IMR-90 (cell line): Measurements from ENCODE around the gene TAAR9. TPM values are rescaled to one million over a fixed set of nuclear protein-coding genes. Genes with fewer than 3 reads are reported as not detected.
A peak's percentile ranks its signal among the peaks of the same experiment; 100 is the strongest.

Experiments used
- ATAC-seq: fragments of 200-7000 bp; cut with Tn5 transposase; 2 replicates; pipeline ENCODE4 v1.9.1; 2020; ENCODE audit warnings: low read depth, mild to moderate bottlenecking, moderate library complexity
- BruUV-seq: library from RNA; stranded (reverse); fragments of 400-500 nt; replicated peaks from 2 replicates; lab custom pipeline; 2021; lab: Mats Ljungman, UMichigan
- CTCF ChIA-PET: fragments of 300-600 bp; formaldehyde crosslinking; extraction: SDS; loops from one replicate; lab custom pipeline; 2021; ENCODE audit warnings: antibody characterized with exemption; lab: Yijun Ruan, JAX
- POLR2A ChIA-PET: fragments of 300-600 bp; sonication (Branson Sonifier 250); formaldehyde crosslinking; loops from one replicate; lab custom pipeline; 2022; ENCODE audit warnings: antibody characterized with exemption; ENCODE audit not compliant: unreplicated experiment; lab: Charles Lee
- DNase-seq: peaks from one replicate; pipeline ENCODE4 v3.0.0; 2013
- H2AFZ ChIP-seq: replicated peaks from 2 replicates; pipeline ENCODE3; 2013; ENCODE audit warnings: low read length, mild to moderate bottlenecking; ENCODE audit not compliant: poor library complexity
- H2AK5ac ChIP-seq: 2 replicates; pipeline ENCODE4 v1.6.1; 2013; ENCODE audit warnings: low read depth, low read length, inconsistent platforms
- H2AK9ac ChIP-seq: replicated peaks from 2 replicates; pipeline ENCODE3; 2013; ENCODE audit warnings: mild to moderate bottlenecking, low read depth, low read length, moderate library complexity; ENCODE audit not compliant: poor library complexity
- H2BK120ac ChIP-seq: 2 replicates; pipeline ENCODE4 v1.6.1; 2013; ENCODE audit warnings: low read depth, low read length, inconsistent platforms
- H2BK15ac ChIP-seq: 3 replicates; pipeline ENCODE4 v1.6.1; 2013; ENCODE audit warnings: low read depth, low read length, inconsistent platforms
- H2BK20ac ChIP-seq: 2 replicates; pipeline ENCODE4 v1.6.1; 2013; ENCODE audit warnings: low read depth, mild to moderate bottlenecking, inconsistent platforms, low read length, moderate library complexity
- H2BK5ac ChIP-seq: 2 replicates; pipeline ENCODE4 v1.6.1; 2013; ENCODE audit warnings: mild to moderate bottlenecking, low read depth, low read length, inconsistent platforms; ENCODE audit not compliant: poor library complexity, severe bottlenecking
- H3K14ac ChIP-seq: replicated peaks from 2 replicates; pipeline ENCODE4 v1.6.1; 2013; ENCODE audit warnings: low read depth, low read length, inconsistent platforms
- H3K18ac ChIP-seq: 2 replicates; pipeline ENCODE4 v1.6.1; 2013; ENCODE audit warnings: low read depth, low read length, control low read depth
- H3K23ac ChIP-seq: 2 replicates; pipeline ENCODE4 v1.6.1; 2013; ENCODE audit warnings: low read depth, low read length, inconsistent platforms
- H3K27ac ChIP-seq: 2 replicates; pipeline ENCODE4 v1.5.1; 2013; ENCODE audit warnings: mild to moderate bottlenecking, control low read depth, low read length; ENCODE audit not compliant: insufficient read depth
- H3K27me3 ChIP-seq: 2 replicates; pipeline ENCODE4 v1.6.1; 2013; ENCODE audit warnings: low read length; ENCODE audit not compliant: control insufficient read depth, insufficient read depth
- H3K36me3 ChIP-seq: 2 replicates; pipeline ENCODE4 v1.6.1; 2013; ENCODE audit warnings: low read length, mixed read lengths; ENCODE audit not compliant: control insufficient read depth, insufficient read depth
- H3K4ac ChIP-seq: 2 replicates; pipeline ENCODE4 v1.6.1; 2013; ENCODE audit warnings: low read depth, low read length, inconsistent platforms
- H3K4me1 ChIP-seq: 2 replicates; pipeline ENCODE4 v1.6.1; 2013; ENCODE audit warnings: low read length, mixed read lengths; ENCODE audit not compliant: control insufficient read depth, insufficient read depth
- H3K4me2 ChIP-seq: 2 replicates; pipeline ENCODE4 v1.6.1; 2013; ENCODE audit warnings: low read depth, mild to moderate bottlenecking, control low read depth, low read length, moderate library complexity
- H3K4me3 ChIP-seq: 2 replicates; pipeline ENCODE4 v1.5.1; 2013; ENCODE audit warnings: low read depth, mild to moderate bottlenecking, control low read depth, low read length, moderate library complexity; ENCODE audit not compliant: insufficient read depth
- H3K56ac ChIP-seq: 2 replicates; pipeline ENCODE4 v1.6.1; 2013; ENCODE audit warnings: low read length, inconsistent platforms; ENCODE audit not compliant: insufficient read depth; ENCODE audit errors: extremely low read depth
- H3K79me1 ChIP-seq, 2 experiments: 2 replicates each; pipeline ENCODE4 v1.6.1; 2013; ENCODE audit warnings: low read length in 2 of 2, inconsistent platforms in 1 of 2, low read depth in 1 of 2
- H3K9ac ChIP-seq: 2 replicates; pipeline ENCODE4 v1.6.1; 2013; ENCODE audit warnings: low read depth, low read length, control low read depth
- H3K9me1 ChIP-seq: 2 replicates; pipeline ENCODE4 v1.6.1; 2013; ENCODE audit warnings: low read length, inconsistent platforms; ENCODE audit not compliant: insufficient read depth
- H3K9me3 ChIP-seq: 2 replicates; pipeline ENCODE4 v1.6.1; 2013; ENCODE audit warnings: low read length; ENCODE audit not compliant: control insufficient read depth, insufficient read depth
- H4K20me1 ChIP-seq: 2 replicates; pipeline ENCODE4 v1.6.1; 2013; ENCODE audit warnings: low read length, inconsistent platforms; ENCODE audit not compliant: insufficient read depth
- H4K5ac ChIP-seq: 2 replicates; pipeline ENCODE4 v1.6.1; 2013; ENCODE audit warnings: mild to moderate bottlenecking, low read depth, low read length, control low read depth
- H4K8ac ChIP-seq, 2 experiments: 2 replicates each; pipeline ENCODE4 v1.6.1; 2013; ENCODE audit warnings: low read depth in 2 of 2, low read length in 2 of 2, control low read depth in 1 of 2, inconsistent platforms in 1 of 2
- H4K91ac ChIP-seq: 2 replicates; pipeline ENCODE4 v1.6.1; 2013; ENCODE audit warnings: low read depth, low read length, inconsistent platforms; ENCODE audit not compliant: insufficient read depth
- CEBPB ChIP-seq: IDR thresholded peaks from 2 replicates; pipeline ENCODE4 v1.6.1; 2012; ENCODE audit warnings: low read depth, low read length, improper control_type of control experiment
- CHD1 ChIP-seq: IDR thresholded peaks from 2 replicates; pipeline ENCODE4 v1.6.1; 2012; ENCODE audit warnings: low read depth, low read length, improper control_type of control experiment
- FOS ChIP-seq: fragments of 150-350 bp; IDR thresholded peaks from 2 replicates; pipeline ENCODE4 v1.6.1; 2016; ENCODE audit warnings: low read depth, low read length
- NFE2L2 ChIP-seq: fragments of 150-350 bp; IDR thresholded peaks from 2 replicates; pipeline ENCODE4 v1.6.1; 2016; ENCODE audit warnings: low read depth, mild to moderate bottlenecking, low read length
- WGBS, 2 experiments: methylation state at CpG; one replicate each; pipeline versions ENCODE4 v1.1.5 to v1.1.7; 2013; ENCODE audit warnings: missing lambda C conversion rate in 2 of 2; ENCODE audit not compliant: insufficient read length in 1 of 2; ENCODE audit errors: extremely low coverage in 2 of 2; 5-methylcytosine and 5-hydroxymethylcytosine counted together
- dilution Hi-C: fragments of 300-500 bp; cut with HindIII; formaldehyde crosslinking; loops from one replicate; pipeline ENCODE4 v1.14.3; 2018; ENCODE audit warnings: low sequenced_read_pairs; ENCODE audit not compliant: unreplicated experiment
- in situ Hi-C: fragments of 300-500 bp; cut with MboI; formaldehyde crosslinking; loops from 3 replicates; pipeline ENCODE4 v1.14.3; 2019; ENCODE audit warnings: low sequenced_read_pairs, inconsistent platforms, mixed read lengths
- intact Hi-C: fragments of 100-400 bp; cut with micrococcal nuclease; formaldehyde crosslinking; loops from 2 replicates; pipeline ENCODE4 v1.10.0; 2022
- polyA plus RNA-seq, 3 experiments: library from polyadenylated mRNA; depleted of rRNA; stranded (reverse); fragments of >200 nt; gene quantifications; 2 replicates each; pipeline ENCODE4 v1.2.3, GENCODE V29; 2012; ENCODE audit warnings: low replicate concordance in 1 of 3
- total RNA-seq: library from RNA; depleted of rRNA; stranded (reverse); fragments of >200 nt; gene quantifications from 2 replicates; pipeline ENCODE4 v1.2.3, GENCODE V29; 2012
- TF ChIP-seq, protein P1 (sequence below): fragments of 150-350 bp; IDR thresholded peaks from 2 replicates; pipeline ENCODE4 v1.6.1; 2017; ENCODE audit warnings: mild to moderate bottlenecking, antibody characterized with exemption, low read length, low read depth
- TF ChIP-seq, protein P2 (sequence below): conservative IDR thresholded peaks from 2 replicates; pipeline ENCODE4 v1.5.1; 2012; ENCODE audit warnings: mild to moderate bottlenecking, low read depth, low read length, improper control_type of control experiment

The TAAR9 gene
- total and polyA plus RNA-seq, 2 of the 4 experiments (the other 2 are of a cell fraction) = not detected

DNA sequence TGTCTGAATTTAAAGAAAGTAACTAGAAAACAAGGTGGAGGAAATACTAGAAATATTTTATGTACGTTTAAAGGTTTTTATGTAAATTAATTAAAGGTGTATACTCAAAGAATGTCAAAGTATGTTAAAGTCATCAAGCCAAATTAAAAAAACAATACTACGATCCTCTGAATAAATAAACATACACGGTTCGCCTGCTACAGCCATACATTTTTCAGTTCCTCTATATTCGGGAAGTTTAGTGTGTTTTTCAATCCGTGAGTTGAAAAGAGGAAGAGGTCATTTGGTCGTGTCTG lies 25.8 kb upstream of the TAAR9 start:
- BruUV-seq = no TSS peak
- H3K23ac ChIP-seq = peak overlapping the region; percentile 90; the same call in 1 of the 2 replicates
- H2BK120ac ChIP-seq = no peak overlapping the region
- TF ChIP-seq, protein P1, sequence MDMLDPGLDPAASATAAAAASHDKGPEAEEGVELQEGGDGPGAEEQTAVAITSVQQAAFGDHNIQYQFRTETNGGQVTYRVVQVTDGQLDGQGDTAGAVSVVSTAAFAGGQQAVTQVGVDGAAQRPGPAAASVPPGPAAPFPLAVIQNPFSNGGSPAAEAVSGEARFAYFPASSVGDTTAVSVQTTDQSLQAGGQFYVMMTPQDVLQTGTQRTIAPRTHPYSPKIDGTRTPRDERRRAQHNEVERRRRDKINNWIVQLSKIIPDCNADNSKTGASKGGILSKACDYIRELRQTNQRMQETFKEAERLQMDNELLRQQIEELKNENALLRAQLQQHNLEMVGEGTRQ = no peak
- TF ChIP-seq CHD1 = no peak
- TF ChIP-seq CEBPB = no peak
- no peak for TF ChIP-seq NFE2L2
- TF ChIP-seq, protein P2, sequence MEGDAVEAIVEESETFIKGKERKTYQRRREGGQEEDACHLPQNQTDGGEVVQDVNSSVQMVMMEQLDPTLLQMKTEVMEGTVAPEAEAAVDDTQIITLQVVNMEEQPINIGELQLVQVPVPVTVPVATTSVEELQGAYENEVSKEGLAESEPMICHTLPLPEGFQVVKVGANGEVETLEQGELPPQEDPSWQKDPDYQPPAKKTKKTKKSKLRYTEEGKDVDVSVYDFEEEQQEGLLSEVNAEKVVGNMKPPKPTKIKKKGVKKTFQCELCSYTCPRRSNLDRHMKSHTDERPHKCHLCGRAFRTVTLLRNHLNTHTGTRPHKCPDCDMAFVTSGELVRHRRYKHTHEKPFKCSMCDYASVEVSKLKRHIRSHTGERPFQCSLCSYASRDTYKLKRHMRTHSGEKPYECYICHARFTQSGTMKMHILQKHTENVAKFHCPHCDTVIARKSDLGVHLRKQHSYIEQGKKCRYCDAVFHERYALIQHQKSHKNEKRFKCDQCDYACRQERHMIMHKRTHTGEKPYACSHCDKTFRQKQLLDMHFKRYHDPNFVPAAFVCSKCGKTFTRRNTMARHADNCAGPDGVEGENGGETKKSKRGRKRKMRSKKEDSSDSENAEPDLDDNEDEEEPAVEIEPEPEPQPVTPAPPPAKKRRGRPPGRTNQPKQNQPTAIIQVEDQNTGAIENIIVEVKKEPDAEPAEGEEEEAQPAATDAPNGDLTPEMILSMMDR = no peak
- no peak for TF ChIP-seq FOS
- dilution Hi-C loops (no loop called here), intact Hi-C loops (no loop called here), in situ Hi-C loops (no loop called here)
- peak overlapping the region; percentile 94; the same call in 1 of the 2 replicates for H3K14ac ChIP-seq
- H3K4me3 ChIP-seq = peak overlapping the region; percentile 77
- WGBS, 2 experiments = no CpG with 5 or more reads among the region's 7 CpGs
- DNase-seq (no peak), ATAC-seq (no peak)
- peak overlapping the region; percentile 6 for H2AK9ac ChIP-seq
- peak overlapping the region; percentile 77 for H3K4me2 ChIP-seq
- 0 out of 2 replicates have a peak, but pooled peaks cover 4% of the 10 kb centered on the region for H3K9me1 ChIP-seq
- H3K27me3 ChIP-seq = peaks cover 13% of the 10 kb centered on the region
- peak overlapping the region; percentile 48; the same call in 1 of the 2 replicates for H3K56ac ChIP-seq
- no peak overlapping the region for H2BK20ac ChIP-seq
- no peaks in the 10 kb centered on the region; the same call in 1 of the 2 replicates for H3K36me3 ChIP-seq
- peak overlapping the region; percentile 86 for H3K9ac ChIP-seq
- H3K4me1 ChIP-seq = peaks cover 4% of the 10 kb centered on the region
- peaks cover 22 to 39% of the 10 kb centered on the region in 2 experiments for H3K79me1 ChIP-seq
- CTCF ChIA-PET = interaction anchor here (0.7 kb wide), 1 partner anchor 18 kb away, joined by 3 read pairs; no protein-coding TSS in a partner anchor
- H3K27ac ChIP-seq = peak overlapping the region; percentile 12
- 0 out of 2 replicates have a peak overlapping the region, but pooled peaks have one; percentile 3 for H3K18ac ChIP-seq
- peak overlapping the region; percentile 19; the same call in 1 of the 2 replicates for H4K5ac ChIP-seq
- POLR2A ChIA-PET = no interaction called here
- H4K20me1 ChIP-seq = peaks cover 30% of the 10 kb centered on the region; the same call in 1 of the 2 replicates
- no peak overlapping the region for H2AK5ac ChIP-seq
- H2AFZ ChIP-seq = peak overlapping the region; percentile 95
- H4K91ac ChIP-seq = peak overlapping the region; percentile 55
- H4K8ac ChIP-seq = no peak overlapping the region; a peak in 1 of 4 replicates
- H3K9me3 ChIP-seq = no peaks in the 10 kb centered on the region
- no peak overlapping the region for H2BK15ac ChIP-seq
- peak overlapping the region; percentile 26 for H2BK5ac ChIP-seq
- peak overlapping the region; percentile 55; the same call in 1 of the 2 replicates for H3K4ac ChIP-seq
